SJCRH30 (cell line): ENCODE measurements around the gene C1orf210. TPM values are rescaled to one million over a fixed set of nuclear protein-coding genes. Genes with fewer than 3 reads are reported as not detected.

Experiments used
- DNase-seq, 2 experiments: peaks; one replicate each; pipeline ENCODE4 v3.0.0-alpha.2; 2015 to 2020
- H3K27ac ChIP-seq: fragments of 250-450 bp; sonication (Bioruptor Pico); 2 replicates; pipeline ENCODE4 v1.5.1; 2020; ENCODE audit warnings: mild to moderate bottlenecking, moderate library complexity
- H3K27me3 ChIP-seq: fragments of 250-450 bp; sonication (Bioruptor Pico); 2 replicates; pipeline ENCODE4 v1.5.1; 2020; ENCODE audit warnings: mild to moderate bottlenecking, moderate library complexity
- H3K36me3 ChIP-seq: fragments of 250-450 bp; sonication (Bioruptor Pico); 2 replicates; pipeline ENCODE4 v1.5.1; 2020; ENCODE audit warnings: mild to moderate bottlenecking, moderate library complexity
- H3K4me1 ChIP-seq: fragments of 250-450 bp; sonication (Bioruptor Pico); 2 replicates; pipeline ENCODE4 v1.5.1; 2020; ENCODE audit warnings: mild to moderate bottlenecking, moderate library complexity
- H3K4me3 ChIP-seq: fragments of 250-450 bp; sonication (Bioruptor Pico); 2 replicates; pipeline ENCODE4 v1.5.1; 2020; ENCODE audit warnings: mild to moderate bottlenecking, moderate library complexity
- H3K9me3 ChIP-seq: fragments of 250-450 bp; sonication (Bioruptor Pico); replicated peaks from 2 replicates; pipeline ENCODE4 v1.5.1; 2020; ENCODE audit warnings: mild to moderate bottlenecking, moderate library complexity
- total RNA-seq: library from RNA; depleted of rRNA; stranded (reverse); fragments of >200 nt; shearing (Covaris generic); gene quantifications from 2 replicates; pipeline ENCODE4 v1.2.3, GENCODE V29; 2014

C1orf210 gene
- total RNA-seq, 1 experiment from 2014 or later: not detected

DNA sequence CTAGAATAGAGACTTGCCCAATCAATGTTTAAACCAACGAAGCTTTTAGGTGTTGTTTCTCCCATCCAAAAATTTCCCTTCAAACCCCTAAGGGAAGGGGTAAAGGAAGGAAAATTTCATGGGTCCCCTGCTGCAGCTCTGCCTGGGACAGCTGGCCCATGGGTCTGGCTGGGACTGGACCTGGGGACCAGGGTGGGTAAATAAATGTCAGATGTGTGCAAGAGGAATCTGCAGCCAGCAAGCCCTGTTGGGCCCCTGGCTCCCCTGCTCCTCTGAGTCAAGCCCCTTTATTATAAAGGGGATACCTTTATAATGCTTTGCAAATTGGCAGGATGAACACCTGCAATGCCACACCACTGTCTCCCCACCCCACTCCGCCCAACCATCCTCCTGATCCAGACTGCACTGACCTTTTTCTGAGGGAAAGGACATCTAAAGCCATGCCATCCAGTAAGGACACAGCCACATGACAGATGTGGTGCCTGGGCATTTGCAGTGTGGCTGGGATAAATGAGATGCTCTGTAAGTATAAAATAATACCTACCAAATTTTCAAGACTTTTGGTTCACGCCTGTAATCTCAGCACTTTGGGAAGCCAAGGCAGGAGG is 17.5 kb downstream of the C1orf210 start:
- Histone ChIP-seq H3K36me3 (no peaks in the 10 kb centered on the region), H3K27ac (no peak overlapping the region), H3K9me3 (no peaks in the 10 kb centered on the region; the same call in 1 of the 2 replicates), H3K27me3 (0 out of 2 replicates have a peak, but pooled peaks cover 6% of the 10 kb centered on the region), H3K4me3 (no peak overlapping the region), H3K4me1 (no peaks in the 10 kb centered on the region)
- DNase-seq: no peak

DNA sequence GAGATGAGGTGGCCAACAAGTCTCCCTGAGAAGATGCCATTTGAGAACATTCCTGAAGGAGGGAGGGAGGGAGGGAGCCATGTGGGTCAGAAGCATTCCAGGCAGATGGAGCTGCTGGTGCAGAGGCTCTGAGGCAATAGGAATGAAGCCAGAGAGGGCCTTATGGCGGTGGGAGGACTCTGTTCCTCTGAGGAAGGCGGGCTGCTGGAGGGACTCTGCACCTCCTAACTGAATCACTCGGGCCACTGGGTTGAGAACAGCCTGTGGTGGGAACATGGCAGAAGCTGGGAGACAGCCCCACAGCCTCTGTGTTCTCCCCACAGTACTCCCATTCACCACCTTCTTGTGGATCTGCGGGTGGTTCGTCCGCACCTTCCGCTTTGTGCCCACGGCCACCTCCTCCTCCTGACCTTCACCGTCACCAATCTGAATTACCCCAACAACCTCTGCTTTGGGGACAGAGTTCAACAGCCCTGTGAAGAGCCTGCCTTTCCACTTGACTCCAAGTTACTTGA is 18.0 kb downstream of the C1orf210 start:
- 0 out of 2 replicates have a peak, but pooled peaks cover 6% of the 10 kb centered on the region for H3K27me3 ChIP-seq
- DNase-seq: no peak
- no peaks in the 10 kb centered on the region for H3K36me3 ChIP-seq
- peaks cover 1% of the 10 kb centered on the region for H3K9me3 ChIP-seq
- no peak overlapping the region for H3K4me3 ChIP-seq
- H3K27ac ChIP-seq: no peak overlapping the region
- H3K4me1 ChIP-seq: no peaks in the 10 kb centered on the region

- DNase-seq: no peak
- Histone ChIP-seq H3K4me3 (no peak overlapping the region), H3K9me3 (peaks cover 6% of the 10 kb centered on the region), H3K27me3 (0 out of 2 replicates have a peak, but pooled peaks cover 6% of the 10 kb centered on the region), H3K4me1 (no peaks in the 10 kb centered on the region), H3K27ac (no peak overlapping the region), H3K36me3 (no peaks in the 10 kb centered on the region)
Observed at GRCh38 chr1:43266881-43267280, 18.5 kb downstream of the C1orf210 start.

DNA sequence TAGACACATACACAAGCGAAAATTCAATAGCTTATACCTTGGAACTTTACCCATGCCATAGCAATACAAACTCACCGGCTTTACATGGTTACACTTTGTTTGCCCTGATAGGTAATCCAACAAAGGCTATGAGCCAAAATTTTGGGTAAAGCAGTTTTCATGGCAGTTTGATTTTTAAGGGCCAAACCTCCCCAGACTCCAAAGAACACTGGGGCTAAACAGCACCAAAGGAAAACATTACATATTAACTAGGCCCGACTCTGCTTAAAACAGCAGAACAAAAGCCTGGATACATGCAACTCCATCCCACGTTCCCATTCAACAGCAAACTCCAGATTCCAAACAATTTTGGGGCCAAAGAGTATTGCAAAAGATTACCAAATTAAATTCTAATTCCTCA is 19.9 kb downstream of the C1orf210 start:
- H3K36me3 ChIP-seq: no peaks in the 10 kb centered on the region
- H3K27me3 ChIP-seq: no peaks in the 10 kb centered on the region
- no peak overlapping the region for H3K27ac ChIP-seq
- DNase-seq: no peak
- no peak overlapping the region for H3K4me3 ChIP-seq
- H3K9me3 ChIP-seq: peaks cover 8% of the 10 kb centered on the region
- H3K4me1 ChIP-seq: no peaks in the 10 kb centered on the region

DNA sequence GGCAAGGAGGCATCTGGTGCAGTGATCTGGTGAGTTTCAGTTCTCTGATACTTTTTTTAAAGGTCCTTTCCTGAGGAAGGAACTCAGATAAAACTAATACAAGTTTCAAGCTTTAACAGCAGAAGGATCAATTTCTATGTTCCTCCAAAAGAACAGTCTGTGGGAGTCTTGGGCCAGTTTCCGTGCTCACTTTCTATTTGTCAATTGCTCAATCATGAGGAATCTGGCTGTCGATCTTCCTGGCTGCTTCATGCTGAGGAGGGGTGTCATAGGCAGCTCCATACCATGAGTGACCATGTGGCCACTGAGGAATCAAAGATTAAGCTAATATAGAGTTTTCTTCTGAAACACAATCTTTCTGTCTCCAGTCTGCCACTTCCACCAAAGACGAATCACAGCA is 27.0 kb downstream of the C1orf210 start:
- H3K4me1 ChIP-seq: no peaks in the 10 kb centered on the region
- 0 out of 2 replicates have a peak, but pooled peaks cover 3% of the 10 kb centered on the region for H3K27me3 ChIP-seq
- H3K4me3 ChIP-seq: no peak overlapping the region
- H3K27ac ChIP-seq: no peak overlapping the region
- H3K36me3 ChIP-seq: no peaks in the 10 kb centered on the region
- peaks cover 8% of the 10 kb centered on the region for H3K9me3 ChIP-seq
- DNase-seq: no peak

- Histone ChIP-seq H3K4me3 (no peak overlapping the region), H3K9me3 (peaks cover 2% of the 10 kb centered on the region), H3K36me3 (no peaks in the 10 kb centered on the region), H3K27me3 (0 out of 2 replicates have a peak, but pooled peaks cover 3% of the 10 kb centered on the region), H3K4me1 (no peaks in the 10 kb centered on the region), H3K27ac (no peak overlapping the region)
- no peak for DNase-seq
Observed at GRCh38 chr1:43256675-43257570, 28.5 kb downstream of the C1orf210 start.

DNA sequence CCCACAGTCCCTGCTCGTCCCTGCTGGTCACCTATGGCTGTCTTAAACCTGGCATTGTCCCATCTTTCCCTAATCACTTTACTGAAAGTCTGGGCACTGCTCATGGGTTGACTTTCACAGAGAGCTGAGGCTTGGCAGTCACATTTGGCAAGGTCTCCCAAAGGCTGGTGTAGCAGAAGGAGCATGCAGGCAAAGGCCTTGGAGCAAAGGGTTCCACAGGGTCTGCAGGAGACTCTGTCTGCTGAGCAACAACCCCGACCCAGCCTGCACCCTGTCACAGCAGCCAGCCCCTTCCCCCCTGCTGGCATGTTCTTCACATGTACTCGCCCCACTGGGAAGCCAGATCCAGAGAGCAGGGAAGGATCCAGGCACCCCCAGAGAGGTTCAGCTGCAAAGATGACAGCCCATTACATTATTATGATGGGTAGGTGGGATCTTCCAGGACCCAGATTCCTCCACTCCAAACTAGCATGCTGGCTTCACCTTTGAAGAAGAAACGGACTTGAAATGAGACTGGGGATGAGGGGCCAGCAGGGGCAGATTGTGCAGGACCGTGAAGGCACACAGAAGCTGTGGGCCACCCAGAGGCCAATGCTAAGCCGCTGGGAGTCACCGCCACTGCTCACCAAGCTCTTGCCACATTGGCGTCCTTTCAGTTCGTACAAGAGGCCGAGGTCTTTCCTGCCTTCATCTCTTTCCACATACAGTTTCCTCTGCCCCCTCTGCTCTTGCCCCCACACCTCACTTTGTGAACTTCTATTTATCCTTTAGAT is 29.8 kb downstream of the C1orf210 start:
- no peak overlapping the region for H3K27ac ChIP-seq

GRCh38 chr1:43253876-43254275 is 31.5 kb downstream of the C1orf210 start:
- Histone ChIP-seq H3K9me3 (no peaks in the 10 kb centered on the region), H3K4me3 (no peak overlapping the region), H3K27ac (no peak overlapping the region), H3K27me3 (0 out of 2 replicates have a peak, but pooled peaks cover 3% of the 10 kb centered on the region), H3K36me3 (no peaks in the 10 kb centered on the region), H3K4me1 (no peaks in the 10 kb centered on the region)
- no peak for DNase-seq

More for the DNA sequence above, 29.8 kb downstream of the C1orf210 start:
- no peaks in the 10 kb centered on the region for H3K4me1 ChIP-seq
- no peak for DNase-seq
- H3K36me3 ChIP-seq: no peaks in the 10 kb centered on the region
- no peaks in the 10 kb centered on the region; the same call in 1 of the 2 replicates for H3K9me3 ChIP-seq
- 0 out of 2 replicates have a peak, but pooled peaks cover 3% of the 10 kb centered on the region for H3K27me3 ChIP-seq
- H3K4me3 ChIP-seq: no peak overlapping the region

DNA sequence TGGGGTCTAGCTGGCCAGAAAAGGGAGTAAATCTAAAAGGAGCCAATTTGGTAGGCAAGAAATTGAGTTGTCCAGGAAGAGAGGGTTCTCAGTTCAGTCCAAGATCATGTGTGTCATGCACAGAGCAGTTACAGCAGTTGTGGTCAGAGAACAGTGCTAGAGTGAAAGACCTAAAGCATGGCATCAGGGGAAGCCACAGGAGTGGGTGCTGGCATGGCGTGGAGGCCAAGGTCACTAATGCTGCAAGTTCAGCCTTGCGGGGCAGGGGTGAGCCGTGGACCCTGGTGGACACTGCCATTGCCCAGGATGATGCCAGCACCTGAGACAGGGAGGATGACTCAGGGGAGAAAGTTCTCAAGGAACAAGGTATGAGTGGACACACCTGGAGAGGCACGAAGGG is 32.2 kb downstream of the C1orf210 start:
- Histone ChIP-seq H3K36me3 (no peaks in the 10 kb centered on the region), H3K27ac (no peak overlapping the region), H3K4me1 (no peaks in the 10 kb centered on the region), H3K9me3 (no peaks in the 10 kb centered on the region), H3K27me3 (0 out of 2 replicates have a peak, but pooled peaks cover 3% of the 10 kb centered on the region), H3K4me3 (no peak overlapping the region)
- no peak for DNase-seq

GRCh38 chr1:43252225-43252624 is 33.2 kb downstream of the C1orf210 start:
- H3K4me3 ChIP-seq: no peak overlapping the region
- 0 out of 2 replicates have a peak, but pooled peaks cover 3% of the 10 kb centered on the region for H3K27me3 ChIP-seq
- H3K27ac ChIP-seq: no peak overlapping the region
- H3K9me3 ChIP-seq: no peaks in the 10 kb centered on the region; the same call in 1 of the 2 replicates
- H3K4me1 ChIP-seq: no peaks in the 10 kb centered on the region
- no peaks in the 10 kb centered on the region for H3K36me3 ChIP-seq
- DNase-seq: no peak

- DNase-seq: no peak
- Histone ChIP-seq H3K27me3 (0 out of 2 replicates have a peak, but pooled peaks cover 3% of the 10 kb centered on the region), H3K27ac (no peak overlapping the region), H3K4me3 (no peak overlapping the region), H3K36me3 (no peaks in the 10 kb centered on the region), H3K4me1 (no peaks in the 10 kb centered on the region), H3K9me3 (no peaks in the 10 kb centered on the region; the same call in 1 of the 2 replicates)
Observed at GRCh38 chr1:43251024-43251423, 34.4 kb downstream of the C1orf210 start.

GRCh38 chr1:43250351-43250761 is 35.0 kb downstream of the C1orf210 start:
- Histone ChIP-seq H3K27ac (no peak overlapping the region), H3K36me3 (no peaks in the 10 kb centered on the region), H3K9me3 (peaks cover 2% of the 10 kb centered on the region; the same call in 1 of the 2 replicates), H3K4me1 (no peaks in the 10 kb centered on the region), H3K4me3 (no peak overlapping the region), H3K27me3 (no peaks in the 10 kb centered on the region)
- DNase-seq: no peak

DNA sequence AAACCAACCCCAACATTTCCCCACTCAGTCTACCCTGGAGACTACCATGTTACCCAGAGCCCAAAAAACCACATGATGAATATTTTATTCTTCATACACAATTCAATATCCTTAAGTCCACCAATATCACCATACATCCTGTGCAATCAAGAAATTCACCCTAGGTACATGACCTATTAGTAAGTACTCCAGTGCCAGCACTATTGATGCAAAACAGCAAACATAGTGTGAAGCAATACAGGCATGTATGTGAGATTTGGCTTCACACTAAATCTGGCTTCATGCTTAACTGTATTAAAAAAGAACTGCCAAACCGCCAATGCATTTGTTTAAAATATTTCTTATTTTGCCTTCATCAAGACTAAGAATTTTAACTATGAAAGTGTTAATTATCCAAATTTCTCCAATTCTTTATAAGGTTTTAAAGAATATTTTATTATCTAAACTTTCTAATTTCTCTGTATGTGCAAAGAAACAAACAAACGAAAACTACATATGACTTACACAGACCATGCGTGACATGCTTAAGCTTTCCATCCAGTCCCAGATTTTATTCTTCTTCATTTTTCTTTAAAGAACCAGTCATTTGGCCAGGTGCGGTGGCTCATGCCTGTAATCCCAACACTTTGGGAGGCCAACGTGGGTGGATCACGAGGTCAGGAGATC is 38.0 kb downstream of the C1orf210 start:
- Histone ChIP-seq H3K4me3 (no peak overlapping the region), H3K4me1 (no peaks in the 10 kb centered on the region), H3K27ac (no peak overlapping the region), H3K36me3 (no peaks in the 10 kb centered on the region), H3K27me3 (no peaks in the 10 kb centered on the region), H3K9me3 (peaks cover 2% of the 10 kb centered on the region; the same call in 1 of the 2 replicates)
- DNase-seq: no peak
